ENCODE data around the gene GLIS2. TPM values are rescaled to one million over a fixed set of nuclear protein-coding genes. Genes with fewer than 3 reads are reported as not detected.

Gene GLIS2
- total and polyA plus RNA-seq, 2 donors (not counting 1 experiment from before 2014, with no cell fraction given) = 4.0 to 6.0 TPM

DNA sequence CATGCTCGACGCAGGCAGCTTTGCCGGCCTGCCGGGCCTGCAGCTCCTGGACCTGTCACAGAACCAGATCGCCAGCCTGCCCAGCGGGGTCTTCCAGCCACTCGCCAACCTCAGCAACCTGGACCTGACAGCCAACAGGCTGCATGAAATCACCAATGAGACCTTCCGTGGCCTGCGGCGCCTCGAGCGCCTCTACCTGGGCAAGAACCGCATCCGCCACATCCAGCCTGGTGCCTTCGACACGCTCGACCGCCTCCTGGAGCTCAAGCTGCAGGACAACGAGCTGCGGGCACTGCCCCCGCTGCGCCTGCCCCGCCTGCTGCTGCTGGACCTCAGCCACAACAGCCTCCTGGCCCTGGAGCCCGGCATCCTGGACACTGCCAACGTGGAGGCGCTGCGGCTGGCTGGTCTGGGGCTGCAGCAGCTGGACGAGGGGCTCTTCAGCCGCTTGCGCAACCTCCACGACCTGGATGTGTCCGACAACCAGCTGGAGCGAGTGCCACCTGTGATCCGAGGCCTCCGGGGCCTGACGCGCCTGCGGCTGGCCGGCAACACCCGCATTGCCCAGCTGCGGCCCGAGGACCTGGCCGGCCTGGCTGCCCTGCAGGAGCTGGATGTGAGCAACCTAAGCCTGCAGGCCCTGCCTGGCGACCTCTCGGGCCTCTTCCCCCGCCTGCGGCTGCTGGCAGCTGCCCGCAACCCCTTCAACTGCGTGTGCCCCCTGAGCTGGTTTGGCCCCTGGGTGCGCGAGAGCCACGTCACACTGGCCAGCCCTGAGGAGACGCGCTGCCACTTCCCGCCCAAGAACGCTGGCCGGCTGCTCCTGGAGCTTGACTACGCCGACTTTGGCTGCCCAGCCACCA lies 65.4 kb downstream of the GLIS2 start:
- no peak overlapping the region for H3K4me2 ChIP-seq (ENCODE audit: extremely low read depth, insufficient read depth, low read length)
- TF ChIP-seq EZH2 (IDR thresholded peaks at IDR 0.05; ENCODE audit: low read length, missing control alignments) = no peak
- TF ChIP-seq, protein P1, sequence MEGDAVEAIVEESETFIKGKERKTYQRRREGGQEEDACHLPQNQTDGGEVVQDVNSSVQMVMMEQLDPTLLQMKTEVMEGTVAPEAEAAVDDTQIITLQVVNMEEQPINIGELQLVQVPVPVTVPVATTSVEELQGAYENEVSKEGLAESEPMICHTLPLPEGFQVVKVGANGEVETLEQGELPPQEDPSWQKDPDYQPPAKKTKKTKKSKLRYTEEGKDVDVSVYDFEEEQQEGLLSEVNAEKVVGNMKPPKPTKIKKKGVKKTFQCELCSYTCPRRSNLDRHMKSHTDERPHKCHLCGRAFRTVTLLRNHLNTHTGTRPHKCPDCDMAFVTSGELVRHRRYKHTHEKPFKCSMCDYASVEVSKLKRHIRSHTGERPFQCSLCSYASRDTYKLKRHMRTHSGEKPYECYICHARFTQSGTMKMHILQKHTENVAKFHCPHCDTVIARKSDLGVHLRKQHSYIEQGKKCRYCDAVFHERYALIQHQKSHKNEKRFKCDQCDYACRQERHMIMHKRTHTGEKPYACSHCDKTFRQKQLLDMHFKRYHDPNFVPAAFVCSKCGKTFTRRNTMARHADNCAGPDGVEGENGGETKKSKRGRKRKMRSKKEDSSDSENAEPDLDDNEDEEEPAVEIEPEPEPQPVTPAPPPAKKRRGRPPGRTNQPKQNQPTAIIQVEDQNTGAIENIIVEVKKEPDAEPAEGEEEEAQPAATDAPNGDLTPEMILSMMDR (conservative IDR thresholded peaks at IDR 0.05 in 1 of 2, IDR thresholded peaks at IDR 0.05 in 1 of 2; ENCODE audit: low read depth in 1 of 2, low read length in 2 of 2) = no peak
- no peak overlapping the region for H2AFZ ChIP-seq (ENCODE audit: low read length)
- no peak overlapping the region for H3K9ac ChIP-seq (ENCODE audit: insufficient read depth, low read length)
- no peak overlapping the region for H3K27ac ChIP-seq (ENCODE audit: insufficient read depth, low read length)
- H3K4me3 ChIP-seq (replicated peaks in 1 of 4; ENCODE audit: control extremely low read depth in 1 of 4, insufficient read depth in 1 of 4, low read depth in 3 of 4, low read length in 4 of 4) = no peak overlapping the region
- H3K79me2 ChIP-seq (ENCODE audit: control insufficient read depth, insufficient read depth, low read length) = peaks cover 60% of the 10 kb centered on the region
- peaks cover 50% of the 10 kb centered on the region for H3K4me1 ChIP-seq (ENCODE audit: control insufficient read depth, extremely low read depth, insufficient read depth, low read length)
- no peaks in the 10 kb centered on the region for H3K27me3 ChIP-seq (ENCODE audit: control insufficient read depth, insufficient read depth, low read length)
- H3K36me3 ChIP-seq (ENCODE audit: control insufficient read depth, insufficient read depth, low read length) = peaks cover 42% of the 10 kb centered on the region
- H3K9me3 ChIP-seq (ENCODE audit: control insufficient read depth, insufficient read depth, low read depth, low read length) = no peaks in the 10 kb centered on the region
- no peaks in the 10 kb centered on the region for H4K20me1 ChIP-seq (ENCODE audit: control insufficient read depth, extremely low read depth, insufficient read depth, low read length)
- DNase-seq (ENCODE audit: low read depth in 2 of 2) = no peak

DNA sequence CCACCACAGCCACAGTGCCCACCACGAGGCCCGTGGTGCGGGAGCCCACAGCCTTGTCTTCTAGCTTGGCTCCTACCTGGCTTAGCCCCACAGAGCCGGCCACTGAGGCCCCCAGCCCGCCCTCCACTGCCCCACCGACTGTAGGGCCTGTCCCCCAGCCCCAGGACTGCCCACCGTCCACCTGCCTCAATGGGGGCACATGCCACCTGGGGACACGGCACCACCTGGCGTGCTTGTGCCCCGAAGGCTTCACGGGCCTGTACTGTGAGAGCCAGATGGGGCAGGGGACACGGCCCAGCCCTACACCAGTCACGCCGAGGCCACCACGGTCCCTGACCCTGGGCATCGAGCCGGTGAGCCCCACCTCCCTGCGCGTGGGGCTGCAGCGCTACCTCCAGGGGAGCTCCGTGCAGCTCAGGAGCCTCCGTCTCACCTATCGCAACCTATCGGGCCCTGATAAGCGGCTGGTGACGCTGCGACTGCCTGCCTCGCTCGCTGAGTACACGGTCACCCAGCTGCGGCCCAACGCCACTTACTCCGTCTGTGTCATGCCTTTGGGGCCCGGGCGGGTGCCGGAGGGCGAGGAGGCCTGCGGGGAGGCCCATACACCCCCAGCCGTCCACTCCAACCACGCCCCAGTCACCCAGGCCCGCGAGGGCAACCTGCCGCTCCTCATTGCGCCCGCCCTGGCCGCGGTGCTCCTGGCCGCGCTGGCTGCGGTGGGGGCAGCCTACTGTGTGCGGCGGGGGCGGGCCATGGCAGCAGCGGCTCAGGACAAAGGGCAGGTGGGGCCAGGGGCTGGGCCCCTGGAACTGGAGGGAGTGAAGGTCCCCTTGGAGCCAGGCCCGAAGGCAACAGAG lies 66.3 kb downstream of the GLIS2 start:
- Histone ChIP-seq H3K9ac (ENCODE audit: insufficient read depth, low read length) (no peak overlapping the region), H3K4me3 (replicated peaks in 1 of 4; ENCODE audit: control extremely low read depth in 1 of 4, insufficient read depth in 1 of 4, low read depth in 3 of 4, low read length in 4 of 4) (no peak overlapping the region), H3K36me3 (ENCODE audit: control insufficient read depth, insufficient read depth, low read length) (peaks cover 42% of the 10 kb centered on the region), H2AFZ (ENCODE audit: low read length) (no peak overlapping the region), H3K9me3 (ENCODE audit: control insufficient read depth, insufficient read depth, low read depth, low read length) (no peaks in the 10 kb centered on the region), H3K79me2 (ENCODE audit: control insufficient read depth, insufficient read depth, low read length) (peaks cover 51% of the 10 kb centered on the region), H4K20me1 (ENCODE audit: control insufficient read depth, extremely low read depth, insufficient read depth, low read length) (no peaks in the 10 kb centered on the region), H3K4me2 (ENCODE audit: extremely low read depth, insufficient read depth, low read length) (no peak overlapping the region), H3K27me3 (ENCODE audit: control insufficient read depth, insufficient read depth, low read length) (no peaks in the 10 kb centered on the region), H3K4me1 (ENCODE audit: control insufficient read depth, extremely low read depth, insufficient read depth, low read length) (peaks cover 51% of the 10 kb centered on the region), H3K27ac (ENCODE audit: insufficient read depth, low read length) (peak overlapping the region; percentile 71)
- no peak for DNase-seq (ENCODE audit: low read depth in 2 of 2)
- TF ChIP-seq EZH2 (IDR thresholded peaks at IDR 0.05; ENCODE audit: low read length, missing control alignments) = no peak
- TF ChIP-seq, protein P1 (conservative IDR thresholded peaks at IDR 0.05 in 1 of 2, IDR thresholded peaks at IDR 0.05 in 1 of 2; ENCODE audit: low read depth in 1 of 2, low read length in 2 of 2) = no peak

DNA sequence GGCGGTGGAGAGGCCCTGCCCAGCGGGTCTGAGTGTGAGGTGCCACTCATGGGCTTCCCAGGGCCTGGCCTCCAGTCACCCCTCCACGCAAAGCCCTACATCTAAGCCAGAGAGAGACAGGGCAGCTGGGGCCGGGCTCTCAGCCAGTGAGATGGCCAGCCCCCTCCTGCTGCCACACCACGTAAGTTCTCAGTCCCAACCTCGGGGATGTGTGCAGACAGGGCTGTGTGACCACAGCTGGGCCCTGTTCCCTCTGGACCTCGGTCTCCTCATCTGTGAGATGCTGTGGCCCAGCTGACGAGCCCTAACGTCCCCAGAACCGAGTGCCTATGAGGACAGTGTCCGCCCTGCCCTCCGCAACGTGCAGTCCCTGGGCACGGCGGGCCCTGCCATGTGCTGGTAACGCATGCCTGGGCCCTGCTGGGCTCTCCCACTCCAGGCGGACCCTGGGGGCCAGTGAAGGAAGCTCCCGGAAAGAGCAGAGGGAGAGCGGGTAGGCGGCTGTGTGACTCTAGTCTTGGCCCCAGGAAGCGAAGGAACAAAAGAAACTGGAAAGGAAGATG lies 67.0 kb downstream of the GLIS2 start:
- Histone ChIP-seq H3K27me3 (ENCODE audit: control insufficient read depth, insufficient read depth, low read length) (no peaks in the 10 kb centered on the region), H3K4me1 (ENCODE audit: control insufficient read depth, extremely low read depth, insufficient read depth, low read length) (peaks cover 51% of the 10 kb centered on the region), H3K36me3 (ENCODE audit: control insufficient read depth, insufficient read depth, low read length) (peaks cover 42% of the 10 kb centered on the region), H3K4me2 (ENCODE audit: extremely low read depth, insufficient read depth, low read length) (no peak overlapping the region), H3K4me3 (replicated peaks in 1 of 4; ENCODE audit: control extremely low read depth in 1 of 4, insufficient read depth in 1 of 4, low read depth in 3 of 4, low read length in 4 of 4) (no peak overlapping the region), H3K79me2 (ENCODE audit: control insufficient read depth, insufficient read depth, low read length) (peaks cover 44% of the 10 kb centered on the region), H3K27ac (ENCODE audit: insufficient read depth, low read length) (peak overlapping the region; percentile 71), H2AFZ (ENCODE audit: low read length) (no peak overlapping the region), H3K9ac (ENCODE audit: insufficient read depth, low read length) (peak overlapping the region; percentile 8), H3K9me3 (ENCODE audit: control insufficient read depth, insufficient read depth, low read depth, low read length) (no peaks in the 10 kb centered on the region), H4K20me1 (ENCODE audit: control insufficient read depth, extremely low read depth, insufficient read depth, low read length) (no peaks in the 10 kb centered on the region)
- no peak for DNase-seq (ENCODE audit: low read depth in 2 of 2)
- TF ChIP-seq, protein P1 (conservative IDR thresholded peaks at IDR 0.05 in 1 of 2, IDR thresholded peaks at IDR 0.05 in 1 of 2; ENCODE audit: low read depth in 1 of 2, low read length in 2 of 2) = no peak
- no peak for TF ChIP-seq EZH2 (IDR thresholded peaks at IDR 0.05; ENCODE audit: low read length, missing control alignments)

All from fibroblast of lung (primary cell).